Duodenal mucosa (tissue), 2 donors: ENCODE data around the gene CILP2.
A peak's percentile ranks its signal among the peaks of the same experiment; 100 is the strongest.

Source experiments
- H3K27ac ChIP-seq: one replicate; pipeline ENCODE4 v1.7.0; 2013; ENCODE audit warnings: low read depth, low read length
- H3K27me3 ChIP-seq, 2 donors: one replicate each; pipeline ENCODE4 v1.7.0; 2013; ENCODE audit warnings: low read length in 2 of 2, control low read depth in 1 of 2; ENCODE audit not compliant: insufficient read depth in 2 of 2, control insufficient read depth in 1 of 2
- H3K36me3 ChIP-seq, 2 donors: one replicate each; pipeline ENCODE4 v1.7.0; 2013; ENCODE audit warnings: low read length in 2 of 2, control low read depth in 1 of 2; ENCODE audit not compliant: insufficient read depth in 2 of 2, control insufficient read depth in 1 of 2
- H3K4me1 ChIP-seq, 2 donors: one replicate each; pipeline ENCODE4 v1.7.0; 2013; ENCODE audit warnings: low read length in 2 of 2, control low read depth in 1 of 2; ENCODE audit not compliant: insufficient read depth in 2 of 2, control insufficient read depth in 1 of 2
- H3K4me3 ChIP-seq, 2 donors: one replicate each; pipeline ENCODE4 v1.7.0; 2013; ENCODE audit warnings: low read length in 2 of 2, low read depth in 1 of 2
- H3K9ac ChIP-seq, 2 donors: one replicate each; pipeline ENCODE4 v1.7.0; 2013; ENCODE audit warnings: low read length in 2 of 2, low read depth in 1 of 2
- H3K9me3 ChIP-seq, 2 donors: one replicate each; pipeline ENCODE4 v1.7.0; 2013; ENCODE audit warnings: low read length in 2 of 2, control low read depth in 1 of 2; ENCODE audit not compliant: control insufficient read depth in 1 of 2

The CILP2 gene, protein sequence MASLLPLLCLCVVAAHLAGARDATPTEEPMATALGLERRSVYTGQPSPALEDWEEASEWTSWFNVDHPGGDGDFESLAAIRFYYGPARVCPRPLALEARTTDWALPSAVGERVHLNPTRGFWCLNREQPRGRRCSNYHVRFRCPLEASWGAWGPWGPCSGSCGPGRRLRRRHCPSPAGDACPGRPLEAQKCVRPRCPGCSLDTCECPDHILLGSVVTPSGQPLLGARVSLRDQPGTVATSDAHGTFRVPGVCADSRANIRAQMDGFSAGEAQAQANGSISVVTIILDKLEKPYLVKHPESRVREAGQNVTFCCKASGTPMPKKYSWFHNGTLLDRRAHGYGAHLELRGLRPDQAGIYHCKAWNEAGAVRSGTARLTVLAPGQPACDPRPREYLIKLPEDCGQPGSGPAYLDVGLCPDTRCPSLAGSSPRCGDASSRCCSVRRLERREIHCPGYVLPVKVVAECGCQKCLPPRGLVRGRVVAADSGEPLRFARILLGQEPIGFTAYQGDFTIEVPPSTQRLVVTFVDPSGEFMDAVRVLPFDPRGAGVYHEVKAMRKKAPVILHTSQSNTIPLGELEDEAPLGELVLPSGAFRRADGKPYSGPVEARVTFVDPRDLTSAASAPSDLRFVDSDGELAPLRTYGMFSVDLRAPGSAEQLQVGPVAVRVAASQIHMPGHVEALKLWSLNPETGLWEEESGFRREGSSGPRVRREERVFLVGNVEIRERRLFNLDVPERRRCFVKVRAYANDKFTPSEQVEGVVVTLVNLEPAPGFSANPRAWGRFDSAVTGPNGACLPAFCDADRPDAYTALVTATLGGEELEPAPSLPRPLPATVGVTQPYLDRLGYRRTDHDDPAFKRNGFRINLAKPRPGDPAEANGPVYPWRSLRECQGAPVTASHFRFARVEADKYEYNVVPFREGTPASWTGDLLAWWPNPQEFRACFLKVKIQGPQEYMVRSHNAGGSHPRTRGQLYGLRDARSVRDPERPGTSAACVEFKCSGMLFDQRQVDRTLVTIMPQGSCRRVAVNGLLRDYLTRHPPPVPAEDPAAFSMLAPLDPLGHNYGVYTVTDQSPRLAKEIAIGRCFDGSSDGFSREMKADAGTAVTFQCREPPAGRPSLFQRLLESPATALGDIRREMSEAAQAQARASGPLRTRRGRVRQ

DNA sequence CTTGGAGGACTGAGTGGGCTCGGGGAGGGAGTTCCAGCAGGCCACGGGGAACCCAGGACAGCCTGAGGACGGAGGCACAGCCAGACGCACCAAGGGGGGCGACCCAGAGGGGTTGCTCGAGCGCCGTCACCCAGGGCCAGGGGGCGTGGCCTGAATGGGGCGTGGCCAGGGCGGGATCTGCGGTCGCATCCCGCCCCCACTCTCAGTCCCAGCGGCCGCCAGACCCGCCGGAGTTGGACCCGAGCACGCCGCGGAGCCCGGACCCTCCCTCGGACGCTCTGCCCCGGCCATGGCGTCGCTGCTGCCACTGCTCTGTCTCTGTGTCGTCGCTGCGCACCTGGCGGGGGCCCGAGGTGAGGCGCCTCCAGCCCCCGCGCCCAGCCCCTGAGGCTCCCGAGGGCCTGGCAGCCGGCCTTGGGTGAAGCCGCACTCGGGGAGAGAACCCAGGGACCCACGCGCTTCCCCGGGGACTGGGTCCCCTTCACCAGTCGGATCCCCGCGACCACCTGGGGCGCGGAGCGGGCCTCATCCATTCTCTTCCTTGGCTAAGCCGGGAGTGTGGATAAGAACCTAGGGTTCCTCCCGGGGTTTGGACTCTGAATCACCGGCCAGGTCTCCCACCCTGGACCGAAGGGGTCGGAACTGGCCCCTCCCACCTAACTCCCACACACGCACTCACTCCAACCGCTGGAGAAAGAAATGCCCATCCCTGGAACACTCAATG, at the start of gene CILP2:
Gene CILP2, plus strand, starts transcription at position 205 of the 724 bp plus-strand sequence. Its CDS starts 85 bp downstream, at position 290.
- H3K9ac ChIP-seq: no peak within 1 kb of the TSS
- no peaks in the 10 kb centered on the region for H3K36me3 ChIP-seq
- H3K4me3 ChIP-seq: peak within 1 kb of the TSS; percentile 29 to 48
- H3K9me3 ChIP-seq: no peaks in the 10 kb centered on the region
- H3K27me3 ChIP-seq: peaks cover 17 to 35% of the 10 kb centered on the region in 2 donors
- peaks cover 6 to 18% of the 10 kb centered on the region in 2 donors for H3K4me1 ChIP-seq
- no peak within 1 kb of the TSS for H3K27ac ChIP-seq

DNA sequence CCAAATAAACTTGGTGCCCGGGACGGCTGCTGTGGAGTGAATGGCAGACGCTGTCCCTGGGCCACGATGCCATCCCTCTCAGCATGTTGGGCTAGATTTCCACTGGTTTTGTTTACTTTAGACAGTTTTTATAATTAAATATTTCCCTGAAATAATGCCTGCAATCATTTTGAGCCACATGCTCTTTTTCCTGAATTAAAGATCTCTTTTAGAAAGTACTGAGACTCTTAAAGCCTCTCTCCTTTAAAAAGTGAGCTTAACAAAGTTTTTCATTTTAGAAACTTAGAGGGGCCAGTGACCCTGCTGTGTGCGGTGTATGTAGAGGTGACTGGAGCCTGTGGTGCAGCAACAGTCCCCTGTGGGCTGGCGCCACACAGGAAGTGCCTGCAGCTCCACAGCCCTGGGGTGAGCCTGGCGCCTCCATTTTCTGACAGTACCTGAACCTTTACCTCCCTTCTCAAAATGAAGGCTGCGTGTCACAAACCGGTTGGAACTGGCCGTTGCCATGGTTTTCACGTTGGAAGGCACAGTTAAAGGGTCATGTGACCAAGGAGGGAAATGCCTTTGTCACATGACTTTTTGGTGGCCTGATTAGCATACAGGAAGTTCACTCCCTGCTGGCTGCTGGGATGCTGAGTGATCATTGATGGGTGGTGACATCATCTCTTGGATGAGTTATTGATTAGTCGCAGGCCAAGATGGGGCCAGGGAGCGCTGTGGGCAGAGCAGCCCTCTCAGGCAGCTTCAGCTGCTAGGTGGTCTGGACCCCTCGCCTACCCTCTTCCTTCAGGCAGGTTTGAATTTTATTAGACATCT, 49.0 kb upstream of the CILP2 start:
- H3K27me3 ChIP-seq: no peaks in the 10 kb centered on the region
- peak overlapping the region; percentile 39 to 48 for H3K4me3 ChIP-seq
- H3K36me3 ChIP-seq: peaks cover 17 to 46% of the 10 kb centered on the region in 2 donors
- peak overlapping the region; percentile 11 to 24 for H3K9ac ChIP-seq
- H3K4me1 ChIP-seq: peaks cover 33 to 36% of the 10 kb centered on the region in 2 donors
- peak overlapping the region; percentile 59 for H3K27ac ChIP-seq
- no peaks in the 10 kb centered on the region for H3K9me3 ChIP-seq

- Histone ChIP-seq H3K27ac (peak overlapping the region; percentile 59), H3K9me3 (no peaks in the 10 kb centered on the region), H3K4me1 (peaks cover 33 to 36% of the 10 kb centered on the region in 2 donors), H3K4me3 (peak overlapping the region; percentile 39 to 48), H3K27me3 (no peaks in the 10 kb centered on the region), H3K36me3 (peaks cover 24 to 51% of the 10 kb centered on the region in 2 donors), H3K9ac (peak overlapping the region in 1 of 2 donors; percentile 24)
These were observed 48.3 kb upstream of the CILP2 start for GRCh38 chr19:19489804-19490204.

- Histone ChIP-seq H3K9me3 (no peaks in the 10 kb centered on the region), H3K4me3 (peak overlapping the region in 1 of 2 donors; percentile 39), H3K9ac (peak overlapping the region in 1 of 2 donors; percentile 24), H3K36me3 (peaks cover 24 to 54% of the 10 kb centered on the region in 2 donors), H3K27me3 (no peaks in the 10 kb centered on the region), H3K27ac (no peak overlapping the region), H3K4me1 (peaks cover 33 to 36% of the 10 kb centered on the region in 2 donors)
These were observed 47.7 kb upstream of the CILP2 start for GRCh38 chr19:19490214-19490968.

DNA sequence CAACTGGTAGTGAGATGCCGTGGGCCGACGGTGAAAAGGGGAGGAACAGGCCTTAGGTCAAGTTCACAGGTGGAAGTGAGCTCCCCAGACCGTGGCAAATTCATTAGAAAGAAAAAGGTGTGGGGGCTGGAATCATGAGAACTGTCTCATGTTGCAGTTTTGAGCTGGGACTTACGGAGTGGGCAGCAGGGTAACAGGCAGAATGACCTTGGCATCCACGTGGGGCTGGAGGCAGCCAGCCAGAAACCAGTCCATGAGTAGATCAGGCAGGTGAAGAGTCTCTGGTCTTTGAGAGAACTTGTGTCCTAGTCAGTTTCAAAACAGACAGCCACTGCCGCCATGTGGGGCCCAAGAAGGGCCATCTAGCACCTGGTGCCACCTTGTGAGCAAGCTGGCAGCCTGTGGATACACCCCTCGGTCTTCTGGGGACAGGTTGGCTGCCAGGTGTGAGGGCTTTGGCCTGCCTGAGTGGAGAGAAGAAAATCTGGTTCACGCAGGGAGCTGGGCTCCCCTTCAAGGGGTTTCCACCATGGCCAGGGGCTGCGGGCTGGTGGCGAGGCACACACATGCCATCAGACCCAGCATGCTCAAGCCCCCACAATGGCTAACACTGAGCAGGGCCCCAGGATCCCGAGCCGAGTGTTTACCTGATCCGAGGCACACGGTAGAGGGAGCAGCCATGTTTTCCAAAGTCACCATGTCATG, 46.6 kb upstream of the CILP2 start:
- H3K4me3 ChIP-seq: no peak overlapping the region
- H3K36me3 ChIP-seq: peaks cover 33 to 56% of the 10 kb centered on the region in 2 donors
- H3K9ac ChIP-seq: no peak overlapping the region
- H3K27me3 ChIP-seq: no peaks in the 10 kb centered on the region
- no peaks in the 10 kb centered on the region for H3K9me3 ChIP-seq
- H3K4me1 ChIP-seq: peaks cover 33 to 35% of the 10 kb centered on the region in 2 donors
- no peak overlapping the region for H3K27ac ChIP-seq

- peaks cover 30% of the 10 kb centered on the region in 2 donors for H3K4me1 ChIP-seq
- H3K36me3 ChIP-seq: peaks cover 36 to 56% of the 10 kb centered on the region in 2 donors
- H3K9ac ChIP-seq: no peak overlapping the region
- no peaks in the 10 kb centered on the region for H3K9me3 ChIP-seq
- no peaks in the 10 kb centered on the region for H3K27me3 ChIP-seq
- H3K4me3 ChIP-seq: no peak overlapping the region
- no peak overlapping the region for H3K27ac ChIP-seq
These were observed 45.9 kb upstream of the CILP2 start for GRCh38 chr19:19492026-19492610.

GRCh38 chr19:19493841-19494546, 44.1 kb upstream of the CILP2 start:
- Histone ChIP-seq H3K4me1 (peaks cover 14% of the 10 kb centered on the region in 2 donors), H3K36me3 (peaks cover 49 to 74% of the 10 kb centered on the region in 2 donors), H3K9ac (no peak overlapping the region), H3K27ac (no peak overlapping the region), H3K27me3 (no peaks in the 10 kb centered on the region), H3K9me3 (no peaks in the 10 kb centered on the region), H3K4me3 (no peak overlapping the region)
